Neural cell (in vitro differentiated cells): ENCODE measurements around the gene TRIM45. TPM values are rescaled to one million over a fixed set of nuclear protein-coding genes. Genes with fewer than 3 reads are reported as not detected.

Experiments
- H2AFZ ChIP-seq: fragments of 200-600, 300-800 bp; sonication (generic), shearing (Covaris generic); 2 replicates; pipeline ENCODE4 v1.6.0; 2014; ENCODE audit warnings: low read depth, mild to moderate bottlenecking, antibody characterized with exemption, low read length, moderate library complexity
- H3F3A ChIP-seq: fragments of 200-600 bp; shearing (Covaris generic); 2 replicates; pipeline ENCODE4 v1.6.1; 2016; ENCODE audit warnings: mild to moderate bottlenecking, moderate library complexity, mixed read lengths, antibody characterized with exemption, low read length; ENCODE audit not compliant: insufficient read depth, poor library complexity, severe bottlenecking
- H3K27ac ChIP-seq: fragments of 200-600, 300-800 bp; sonication (generic), shearing (Covaris generic); 2 replicates; pipeline ENCODE4 v1.5.1; 2014; ENCODE audit warnings: mild to moderate bottlenecking, low read length, moderate library complexity
- H3K27me3 ChIP-seq: fragments of 300-800, 200-600 bp; sonication (generic), shearing (Covaris generic); 2 replicates; pipeline ENCODE4 v1.6.0; 2014; ENCODE audit warnings: mild to moderate bottlenecking, low read depth, low read length, moderate library complexity; ENCODE audit not compliant: insufficient read depth
- H3K36me3 ChIP-seq: fragments of 300-800, 200-600 bp; sonication (generic), shearing (Covaris generic); 2 replicates; pipeline ENCODE4 v1.5.1; 2014; ENCODE audit warnings: mild to moderate bottlenecking, antibody characterized with exemption, low read length, moderate library complexity; ENCODE audit not compliant: insufficient read depth
- H3K4me2 ChIP-seq: fragments of 300-800, 200-600 bp; sonication (generic), shearing (Covaris generic); 2 replicates; pipeline ENCODE4 v1.6.0; 2014; ENCODE audit warnings: mild to moderate bottlenecking, low read length
- H3K4me3 ChIP-seq: fragments of 300-800, 200-600 bp; sonication (generic), shearing (Covaris generic); 2 replicates; pipeline ENCODE4 v1.5.1; 2014; ENCODE audit warnings: mild to moderate bottlenecking, low read length, moderate library complexity
- H3K79me2 ChIP-seq: fragments of 200-600 bp; shearing (Covaris generic); replicated peaks from 2 replicates; pipeline ENCODE4 v1.6.0; 2014; ENCODE audit warnings: mild to moderate bottlenecking, low read length, moderate library complexity; ENCODE audit not compliant: insufficient read depth
- H3K9ac ChIP-seq: fragments of 300-800, 200-600 bp; sonication (generic), shearing (Covaris generic); 2 replicates; pipeline ENCODE4 v1.6.1; 2016; ENCODE audit warnings: mild to moderate bottlenecking, low read length, mixed read lengths
- H3K9me2 ChIP-seq: fragments of 200-600 bp; shearing (Covaris generic); 2 replicates; pipeline ENCODE4 v1.6.1; 2016; ENCODE audit warnings: mild to moderate bottlenecking, low read length, mixed read lengths; ENCODE audit not compliant: insufficient read depth
- H3K9me3 ChIP-seq: fragments of 200-600, 300-800 bp; sonication (generic), shearing (Covaris generic); 2 replicates; pipeline ENCODE4 v1.6.1; 2016; ENCODE audit warnings: mild to moderate bottlenecking, mixed run types, low read length, moderate library complexity, mixed read lengths
- H4K20me1 ChIP-seq: fragments of 200-600 bp; shearing (Covaris generic); 2 replicates; pipeline ENCODE4 v1.6.1; 2016; ENCODE audit warnings: mild to moderate bottlenecking, mixed run types; ENCODE audit not compliant: insufficient read depth
- EP300 ChIP-seq: fragments of 450-650 bp; conservative IDR thresholded peaks from 2 replicates; pipeline ENCODE4 v1.6.1; 2014; ENCODE audit warnings: antibody characterized with exemption, mild to moderate bottlenecking, moderate library complexity; ENCODE audit not compliant: poor library complexity, severe bottlenecking
- EZH2 ChIP-seq: fragments of 200-600, 300-800 bp; shearing (Covaris generic), sonication (generic); IDR thresholded peaks from 2 replicates; pipeline ENCODE4 v1.6.1; 2014; ENCODE audit warnings: antibody characterized with exemption, low read length, borderline replicate concordance, mild to moderate bottlenecking; ENCODE audit not compliant: insufficient read depth, poor library complexity, severe bottlenecking
- MXI1 ChIP-seq: fragments of 450-650 bp; conservative IDR thresholded peaks from 2 replicates; pipeline ENCODE4 v1.6.1; 2014; ENCODE audit warnings: antibody characterized with exemption, mild to moderate bottlenecking; ENCODE audit not compliant: poor library complexity, severe bottlenecking
- POLR2AphosphoS5 ChIP-seq: IDR thresholded peaks from 2 replicates; pipeline ENCODE4 v1.6.1; 2012
- RAD21 ChIP-seq: fragments of 450-650 bp; conservative IDR thresholded peaks from 2 replicates; pipeline ENCODE4 v1.6.1; 2014; ENCODE audit warnings: antibody characterized with exemption, mild to moderate bottlenecking, moderate library complexity
- SMC3 ChIP-seq: fragments of 450-650 bp; conservative IDR thresholded peaks from 2 replicates; pipeline ENCODE4 v1.6.1; 2014; ENCODE audit warnings: antibody characterized with exemption, mild to moderate bottlenecking, moderate library complexity; ENCODE audit not compliant: poor library complexity
- TAF1 ChIP-seq: IDR thresholded peaks from 2 replicates; pipeline ENCODE4 v1.6.1; 2012; ENCODE audit warnings: low read depth
- polyA plus RNA-seq: library from polyadenylated mRNA; depleted of rRNA; stranded (reverse); fragments of >200 nt; gene quantifications from 2 replicates; pipeline ENCODE4 v1.2.3, GENCODE V29; 2014
- TF ChIP-seq, protein P1 (sequence below): fragments of 450-650 bp; IDR thresholded peaks from 2 replicates; pipeline ENCODE4 v1.5.1; 2014; ENCODE audit warnings: antibody characterized with exemption, mild to moderate bottlenecking, moderate library complexity; ENCODE audit not compliant: poor library complexity, severe bottlenecking
- TF ChIP-seq, protein P2 (sequence below): IDR thresholded peaks from 2 replicates; pipeline ENCODE4 v1.6.1; 2012; ENCODE audit warnings: borderline replicate concordance

The TRIM45 gene
- polyA plus RNA-seq, 1 donor from 2014 or later, result 4.9 TPM

DNA sequence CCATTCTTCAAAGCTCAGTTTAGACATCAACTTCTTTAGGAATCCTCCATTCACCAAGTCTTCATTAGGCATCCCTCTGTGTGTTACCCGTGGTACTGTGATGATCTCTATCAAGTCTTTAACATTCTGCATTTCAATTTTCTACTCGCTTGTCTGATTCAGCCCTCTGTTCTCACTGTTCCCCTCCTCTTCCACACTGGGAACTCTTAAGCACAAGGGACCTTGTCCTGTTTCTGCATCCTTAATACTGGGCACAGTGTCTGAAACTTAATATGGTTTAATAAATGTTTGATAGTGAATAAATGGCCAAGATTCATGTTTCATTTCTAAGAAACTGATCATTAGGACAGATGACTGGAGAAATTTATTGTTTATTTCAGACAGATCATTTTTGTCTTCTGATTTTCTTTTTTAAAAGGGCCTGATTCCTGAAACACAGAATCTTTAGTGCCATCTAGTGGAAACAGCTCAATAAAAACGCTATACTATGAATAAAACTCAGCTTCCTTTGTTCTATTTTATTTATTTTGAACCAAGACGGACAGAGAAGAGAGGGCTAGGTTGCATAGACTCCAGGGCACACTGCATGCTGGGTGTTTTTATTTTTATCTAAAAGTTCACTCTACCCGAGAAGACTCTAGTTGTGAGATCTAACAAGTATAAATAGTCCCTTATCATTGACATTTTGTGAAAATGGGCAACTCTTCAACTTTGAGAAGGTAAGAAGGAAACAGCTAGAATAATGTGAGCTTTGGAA is 7.0 kb upstream of the TRIM45 start:
- peak overlapping the region; percentile 20 for H3K27ac ChIP-seq

DNA sequence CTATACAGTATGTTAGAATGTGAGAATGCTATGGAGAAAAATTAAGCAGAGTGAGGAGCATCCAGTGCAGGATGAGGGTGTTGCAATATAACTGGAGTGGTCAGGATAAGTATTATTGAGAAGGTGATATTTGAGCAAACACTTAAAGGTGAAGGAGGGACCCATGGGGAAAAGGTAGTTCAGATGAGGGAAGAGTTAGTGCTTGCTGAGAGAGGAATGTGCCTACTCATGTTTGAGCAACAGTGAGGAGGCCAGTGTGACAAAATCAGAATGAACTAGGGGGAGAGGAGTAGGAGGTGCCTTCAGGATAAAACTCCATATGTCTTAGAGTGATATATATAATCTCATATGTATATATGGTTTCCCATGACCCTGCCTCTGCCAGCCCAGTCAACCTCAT is 6.2 kb upstream of the TRIM45 start:
- no peak overlapping the region for H2AFZ ChIP-seq
- H3K4me3 ChIP-seq, result no peak overlapping the region
- H3K9me3 ChIP-seq, result no peaks in the 10 kb centered on the region
- TF ChIP-seq POLR2AphosphoS5, result no peak
- no peak for TF ChIP-seq EZH2
- no peak for TF ChIP-seq MXI1
- H3K4me2 ChIP-seq, result no peak overlapping the region
- no peaks in the 10 kb centered on the region for H3K36me3 ChIP-seq
- H3K9me2 ChIP-seq, result no peaks in the 10 kb centered on the region
- no peak overlapping the region for H3K9ac ChIP-seq
- no peaks in the 10 kb centered on the region for H3K79me2 ChIP-seq
- no peaks in the 10 kb centered on the region for H3F3A ChIP-seq
- no peaks in the 10 kb centered on the region for H3K27me3 ChIP-seq
- H4K20me1 ChIP-seq, result no peaks in the 10 kb centered on the region
- no peak overlapping the region for H3K27ac ChIP-seq

More for the DNA sequence above, 7.0 kb upstream of the TRIM45 start:
- H4K20me1 ChIP-seq, result no peaks in the 10 kb centered on the region
- no peaks in the 10 kb centered on the region for H3K36me3 ChIP-seq
- no peaks in the 10 kb centered on the region for H3F3A ChIP-seq
- no peaks in the 10 kb centered on the region for H3K9me3 ChIP-seq
- no peak overlapping the region for H3K9ac ChIP-seq
- no peak overlapping the region for H3K4me2 ChIP-seq
- H2AFZ ChIP-seq, result peak overlapping the region; percentile 67
- no peak overlapping the region for H3K4me3 ChIP-seq
- H3K27me3 ChIP-seq, result no peaks in the 10 kb centered on the region
- no peaks in the 10 kb centered on the region for H3K9me2 ChIP-seq
- TF ChIP-seq POLR2AphosphoS5 (no peak), TAF1 (no peak), MXI1 (no peak), RAD21 (peak; percentile 76), SMC3 (peak; percentile 79), EZH2 (no peak), EP300 (no peak)
- TF ChIP-seq, protein P1, sequence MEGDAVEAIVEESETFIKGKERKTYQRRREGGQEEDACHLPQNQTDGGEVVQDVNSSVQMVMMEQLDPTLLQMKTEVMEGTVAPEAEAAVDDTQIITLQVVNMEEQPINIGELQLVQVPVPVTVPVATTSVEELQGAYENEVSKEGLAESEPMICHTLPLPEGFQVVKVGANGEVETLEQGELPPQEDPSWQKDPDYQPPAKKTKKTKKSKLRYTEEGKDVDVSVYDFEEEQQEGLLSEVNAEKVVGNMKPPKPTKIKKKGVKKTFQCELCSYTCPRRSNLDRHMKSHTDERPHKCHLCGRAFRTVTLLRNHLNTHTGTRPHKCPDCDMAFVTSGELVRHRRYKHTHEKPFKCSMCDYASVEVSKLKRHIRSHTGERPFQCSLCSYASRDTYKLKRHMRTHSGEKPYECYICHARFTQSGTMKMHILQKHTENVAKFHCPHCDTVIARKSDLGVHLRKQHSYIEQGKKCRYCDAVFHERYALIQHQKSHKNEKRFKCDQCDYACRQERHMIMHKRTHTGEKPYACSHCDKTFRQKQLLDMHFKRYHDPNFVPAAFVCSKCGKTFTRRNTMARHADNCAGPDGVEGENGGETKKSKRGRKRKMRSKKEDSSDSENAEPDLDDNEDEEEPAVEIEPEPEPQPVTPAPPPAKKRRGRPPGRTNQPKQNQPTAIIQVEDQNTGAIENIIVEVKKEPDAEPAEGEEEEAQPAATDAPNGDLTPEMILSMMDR, result peak; percentile 79
- TF ChIP-seq, protein P2, sequence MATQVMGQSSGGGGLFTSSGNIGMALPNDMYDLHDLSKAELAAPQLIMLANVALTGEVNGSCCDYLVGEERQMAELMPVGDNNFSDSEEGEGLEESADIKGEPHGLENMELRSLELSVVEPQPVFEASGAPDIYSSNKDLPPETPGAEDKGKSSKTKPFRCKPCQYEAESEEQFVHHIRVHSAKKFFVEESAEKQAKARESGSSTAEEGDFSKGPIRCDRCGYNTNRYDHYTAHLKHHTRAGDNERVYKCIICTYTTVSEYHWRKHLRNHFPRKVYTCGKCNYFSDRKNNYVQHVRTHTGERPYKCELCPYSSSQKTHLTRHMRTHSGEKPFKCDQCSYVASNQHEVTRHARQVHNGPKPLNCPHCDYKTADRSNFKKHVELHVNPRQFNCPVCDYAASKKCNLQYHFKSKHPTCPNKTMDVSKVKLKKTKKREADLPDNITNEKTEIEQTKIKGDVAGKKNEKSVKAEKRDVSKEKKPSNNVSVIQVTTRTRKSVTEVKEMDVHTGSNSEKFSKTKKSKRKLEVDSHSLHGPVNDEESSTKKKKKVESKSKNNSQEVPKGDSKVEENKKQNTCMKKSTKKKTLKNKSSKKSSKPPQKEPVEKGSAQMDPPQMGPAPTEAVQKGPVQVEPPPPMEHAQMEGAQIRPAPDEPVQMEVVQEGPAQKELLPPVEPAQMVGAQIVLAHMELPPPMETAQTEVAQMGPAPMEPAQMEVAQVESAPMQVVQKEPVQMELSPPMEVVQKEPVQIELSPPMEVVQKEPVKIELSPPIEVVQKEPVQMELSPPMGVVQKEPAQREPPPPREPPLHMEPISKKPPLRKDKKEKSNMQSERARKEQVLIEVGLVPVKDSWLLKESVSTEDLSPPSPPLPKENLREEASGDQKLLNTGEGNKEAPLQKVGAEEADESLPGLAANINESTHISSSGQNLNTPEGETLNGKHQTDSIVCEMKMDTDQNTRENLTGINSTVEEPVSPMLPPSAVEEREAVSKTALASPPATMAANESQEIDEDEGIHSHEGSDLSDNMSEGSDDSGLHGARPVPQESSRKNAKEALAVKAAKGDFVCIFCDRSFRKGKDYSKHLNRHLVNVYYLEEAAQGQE, result no peak
- H3K79me2 ChIP-seq, result no peaks in the 10 kb centered on the region
